Psoas muscle (tissue), 8 donors: ENCODE data around the gene RPS6KA4. TPM values are rescaled to one million over a fixed set of nuclear protein-coding genes. Genes with fewer than 3 reads are reported as not detected.

Experiments
- ATAC-seq, 4 donors: fragments of 200-7000 bp; cut with Tn5 transposase; one replicate each; pipeline ENCODE4 v1.9.1; 2020; ENCODE audit warnings: moderate library complexity in 3 of 4, mild to moderate bottlenecking in 2 of 4
- DNase-seq, 2 donors: peaks; one replicate each; pipeline ENCODE4 v3.0.0-alpha.2; 2020
- H3K27ac ChIP-seq: fragments of 200-600 bp; one replicate; pipeline ENCODE4 v1.8.0; 2022
- H3K27me3 ChIP-seq, 3 donors: fragments of 200-600 bp in 1 of 3; one replicate each; pipeline versions ENCODE4 v1.6.1 to v1.8.0; 2013 to 2022; ENCODE audit warnings: low read length in 2 of 3, mild to moderate bottlenecking in 2 of 3, moderate library complexity in 1 of 3; ENCODE audit not compliant: insufficient read depth in 3 of 3
- H3K36me3 ChIP-seq, 2 donors: fragments of 200-600 bp in 1 of 2; one replicate each; pipeline versions ENCODE4 v1.6.1 to v1.8.0; 2013 to 2022; ENCODE audit warnings: low read depth in 1 of 2, mild to moderate bottlenecking in 1 of 2, moderate library complexity in 1 of 2; ENCODE audit not compliant: insufficient read depth in 1 of 2
- H3K4me1 ChIP-seq: fragments of 200-600 bp; one replicate; pipeline ENCODE4 v1.8.0; 2022
- H3K4me3 ChIP-seq: fragments of 200-600 bp; one replicate; pipeline ENCODE4 v1.8.0; 2022; ENCODE audit warnings: mild to moderate bottlenecking
- H3K9me3 ChIP-seq: fragments of 200-600 bp; one replicate; pipeline ENCODE4 v1.8.0; 2022
- WGBS, 3 donors: extraction: QIAGEN DNeasy Blood & Tissue Kit; methylation state at CpG; one replicate each; pipeline versions ENCODE4 v1.1.6 to v1.1.7; 2013; 5-methylcytosine and 5-hydroxymethylcytosine counted together
- intact Hi-C, 2 donors: fragments of 100-400 bp; cut with DNase I; formaldehyde crosslinking; loops; one replicate each; pipeline versions ENCODE4 v1.11.0 to v1.14.2; 2022
- polyA plus RNA-seq, 3 donors: library from polyadenylated mRNA; stranded (reverse); fragments of 200-250 nt; gene quantifications; one replicate each; pipeline ENCODE4 v1.2.3, GENCODE V29; 2013
- total RNA-seq, 4 donors: library from RNA; stranded (reverse); fragmentation: NEBNext Ultra II Directional in 2 of 4; extraction: Animal tissue kit (Norgen Biotek cat#: 25700) in 2 of 4; gene quantifications; one replicate each; pipeline versions ENCODE4 v1.2.1 to v1.2.4, GENCODE V29; 2021 to 2023
- TF ChIP-seq, protein P1 (sequence below): fragments of 200-600 bp; IDR thresholded peaks from one replicate; pipeline ENCODE4 v1.8.0; 2022; ENCODE audit warnings: antibody characterized with exemption
- donor health status: healthy with polysubstance abuse.
- donor health status: DM: no; HTN: no; CAD: no; lungs with moderate emphysema.
- donor health status: Bipolar disorder and iron deficiency.
- donor health status: healthy.
- donor health status: DM: yes; HTN: yes; CAD: no.
- donor health status: DM: no; HTN: no; CAD: no.
- donor health status: DM: no; HTN: no; CAD: no.
- donor health status: DM: yes; HTN: yes; CAD: no.

RPS6KA4 gene
- total and polyA plus RNA-seq, 7 donors, result 9.5 to 15.9 (median 13.1) TPM

DNA sequence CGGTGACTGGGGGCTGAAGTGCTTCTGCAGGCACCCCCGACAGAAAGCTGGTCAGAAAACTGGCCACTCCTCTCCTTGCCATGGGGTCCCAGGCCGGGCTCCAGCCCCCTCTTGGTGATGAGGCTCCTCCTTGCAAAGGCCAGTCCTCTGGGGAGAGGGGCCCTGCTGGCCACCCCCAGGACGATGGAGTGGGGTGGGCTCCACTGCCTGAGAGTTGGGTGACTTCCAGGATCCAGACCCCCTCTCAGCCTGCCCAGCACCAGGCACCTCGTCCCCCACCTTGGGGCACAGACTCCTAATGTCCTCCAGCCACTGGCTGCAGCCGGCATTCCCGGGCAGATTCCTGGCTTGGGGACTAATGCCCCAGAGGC is 441 bp upstream of the RPS6KA4 start:
- H3K36me3 ChIP-seq, result peaks cover 0 to 31% of the 10 kb centered on the region in 2 donors
- intact Hi-C loops, result loop anchor here in 1 of 2 donors (5.0 kb wide), 1 partner anchor 36 kb away; no protein-coding TSS in a partner anchor
- TF ChIP-seq, protein P1, sequence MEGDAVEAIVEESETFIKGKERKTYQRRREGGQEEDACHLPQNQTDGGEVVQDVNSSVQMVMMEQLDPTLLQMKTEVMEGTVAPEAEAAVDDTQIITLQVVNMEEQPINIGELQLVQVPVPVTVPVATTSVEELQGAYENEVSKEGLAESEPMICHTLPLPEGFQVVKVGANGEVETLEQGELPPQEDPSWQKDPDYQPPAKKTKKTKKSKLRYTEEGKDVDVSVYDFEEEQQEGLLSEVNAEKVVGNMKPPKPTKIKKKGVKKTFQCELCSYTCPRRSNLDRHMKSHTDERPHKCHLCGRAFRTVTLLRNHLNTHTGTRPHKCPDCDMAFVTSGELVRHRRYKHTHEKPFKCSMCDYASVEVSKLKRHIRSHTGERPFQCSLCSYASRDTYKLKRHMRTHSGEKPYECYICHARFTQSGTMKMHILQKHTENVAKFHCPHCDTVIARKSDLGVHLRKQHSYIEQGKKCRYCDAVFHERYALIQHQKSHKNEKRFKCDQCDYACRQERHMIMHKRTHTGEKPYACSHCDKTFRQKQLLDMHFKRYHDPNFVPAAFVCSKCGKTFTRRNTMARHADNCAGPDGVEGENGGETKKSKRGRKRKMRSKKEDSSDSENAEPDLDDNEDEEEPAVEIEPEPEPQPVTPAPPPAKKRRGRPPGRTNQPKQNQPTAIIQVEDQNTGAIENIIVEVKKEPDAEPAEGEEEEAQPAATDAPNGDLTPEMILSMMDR, result no peak
- peak overlapping the region; percentile 90 for H3K27ac ChIP-seq
- H3K4me3 ChIP-seq, result peak overlapping the region; percentile 95
- H3K27me3 ChIP-seq, result peaks cover 0 to 4% (median 0%) of the 10 kb centered on the region in 3 donors
- H3K9me3 ChIP-seq, result no peaks in the 10 kb centered on the region
- H3K4me1 ChIP-seq, result peaks cover 6% of the 10 kb centered on the region
- ATAC-seq (peak in 2 of 4 donors; percentile 7 to 12), DNase-seq (no peak)
- 23 to 28% (median 26%) methylated on average over 6 to 7 of the region's 7 CpGs for WGBS, 3 donors

DNA sequence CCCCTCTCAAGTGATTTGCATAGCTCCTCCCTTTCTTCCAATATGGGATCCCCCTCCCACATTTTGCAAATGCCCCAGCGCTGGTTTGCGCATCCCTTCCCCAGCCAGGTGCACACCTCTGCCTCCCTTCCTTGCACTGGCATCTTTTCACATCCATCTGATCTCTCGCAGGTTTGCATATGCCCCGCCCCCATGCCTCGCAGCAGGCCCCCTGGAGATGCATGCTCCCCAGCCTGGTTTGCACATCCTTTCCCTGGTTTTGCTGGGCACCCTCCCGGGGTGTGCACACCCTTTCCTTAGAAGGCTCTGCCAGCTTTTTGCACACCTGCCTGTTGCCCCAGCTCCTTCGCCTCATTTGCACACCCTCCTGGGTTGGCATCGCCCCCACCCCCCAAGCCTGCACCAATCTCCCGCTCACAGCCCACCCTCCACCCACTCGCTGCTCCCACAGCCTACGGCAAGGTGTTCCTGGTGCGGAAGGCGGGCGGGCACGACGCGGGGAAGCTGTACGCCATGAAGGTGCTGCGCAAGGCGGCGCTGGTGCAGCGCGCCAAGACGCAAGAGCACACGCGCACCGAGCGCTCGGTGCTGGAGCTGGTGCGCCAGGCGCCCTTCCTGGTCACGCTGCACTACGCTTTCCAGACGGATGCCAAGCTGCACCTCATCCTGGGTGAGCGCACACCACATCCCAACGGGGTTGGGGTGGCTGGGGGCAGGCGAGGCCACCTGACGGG is 917 bp downstream of the RPS6KA4 start:
- H3K4me1 ChIP-seq, result peaks cover 6% of the 10 kb centered on the region
- no peak for ATAC-seq
- H3K27me3 ChIP-seq, result no peaks in the 10 kb centered on the region
- DNase-seq, result no peak
- peaks cover 0 to 44% of the 10 kb centered on the region in 2 donors for H3K36me3 ChIP-seq
- TF ChIP-seq, protein P1, result no peak
- no peaks in the 10 kb centered on the region for H3K9me3 ChIP-seq
- peak overlapping the region; percentile 95 for H3K4me3 ChIP-seq
- no peak overlapping the region for H3K27ac ChIP-seq
- intact Hi-C loops, result loop anchor here in 1 of 2 donors (5.0 kb wide), 1 partner anchor 38 kb away; no protein-coding TSS in a partner anchor
- 77 to 80% (median 79%) methylated on average over 37 to 38 of the region's 38 CpGs for WGBS, 3 donors

DNA sequence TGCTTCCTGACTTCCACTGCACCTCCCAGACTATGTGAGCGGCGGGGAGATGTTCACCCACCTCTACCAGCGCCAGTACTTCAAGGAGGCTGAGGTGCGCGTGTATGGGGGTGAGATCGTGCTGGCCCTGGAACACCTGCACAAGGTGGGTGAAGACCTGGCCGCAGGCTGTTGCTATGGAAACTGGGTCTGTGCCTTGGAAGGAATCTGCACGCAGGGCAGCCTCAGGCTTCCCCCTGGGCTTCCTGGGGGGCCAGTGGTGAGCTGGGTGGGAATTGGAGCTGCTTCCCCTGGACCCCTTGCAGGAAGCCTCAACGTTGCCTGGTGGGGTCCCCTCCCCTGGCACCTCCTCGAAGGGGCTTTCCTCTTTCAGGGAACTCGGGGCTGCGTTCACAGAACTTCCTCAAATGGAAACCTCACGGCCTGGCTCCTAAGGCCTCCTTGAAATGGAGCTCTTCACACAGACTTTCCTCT is 1.5 kb downstream of the RPS6KA4 start:
- intact Hi-C loops, result no loop called here
- DNase-seq, result no peak
- H3K27me3 ChIP-seq, result no peaks in the 10 kb centered on the region
- 81 to 82% (median 81%) methylated on average over 12 to 13 of the region's 13 CpGs for WGBS, 3 donors
- TF ChIP-seq, protein P1, result no peak
- H3K4me1 ChIP-seq, result peaks cover 6% of the 10 kb centered on the region
- no peak overlapping the region for H3K27ac ChIP-seq
- H3K36me3 ChIP-seq, result peaks cover 0 to 50% of the 10 kb centered on the region in 2 donors
- H3K9me3 ChIP-seq, result no peaks in the 10 kb centered on the region
- peak overlapping the region; percentile 95 for H3K4me3 ChIP-seq
- no peak for ATAC-seq

DNA sequence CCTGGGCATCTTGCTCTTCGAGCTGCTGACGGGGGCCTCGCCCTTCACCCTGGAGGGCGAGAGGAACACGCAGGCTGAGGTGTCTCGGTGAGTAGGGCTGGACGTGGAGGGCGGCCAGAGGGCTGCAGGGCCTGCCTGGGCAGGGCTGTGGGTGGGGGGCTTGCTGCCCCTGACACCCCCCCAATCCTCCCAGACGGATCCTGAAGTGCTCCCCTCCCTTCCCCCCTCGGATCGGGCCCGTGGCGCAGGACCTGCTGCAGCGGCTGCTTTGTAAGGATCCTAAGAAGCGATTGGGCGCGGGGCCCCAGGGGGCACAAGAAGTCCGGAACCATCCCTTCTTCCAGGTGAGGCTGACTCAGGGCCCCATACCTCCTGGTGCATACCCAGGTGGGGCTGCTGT is 2.7 kb downstream of the RPS6KA4 start:
- WGBS, 3 donors, result 89 to 93% (median 90%) methylated on average over 13 to 18 of the region's 18 CpGs
- no peak for DNase-seq
- no peaks in the 10 kb centered on the region for H3K9me3 ChIP-seq
- H3K27ac ChIP-seq, result no peak overlapping the region
- no peak overlapping the region for H3K4me3 ChIP-seq
- no peaks in the 10 kb centered on the region for H3K27me3 ChIP-seq
- H3K4me1 ChIP-seq, result peaks cover 6% of the 10 kb centered on the region
- TF ChIP-seq, protein P1, result no peak
- intact Hi-C loops, result no loop called here
- no peak for ATAC-seq
- H3K36me3 ChIP-seq, result peaks cover 4 to 62% of the 10 kb centered on the region in 2 donors
